NT2/D1 (cell line): ENCODE measurements around the gene FAM72C.
"Not testable (repeated sequence)": the region's sequence is repeated elsewhere in the genome, so short reads cannot be mapped to it uniquely, and the experiment has no call there.

Experiments
- SUZ12 ChIP-seq: IDR thresholded peaks from 2 replicates; pipeline ENCODE4 v1.6.1; 2011; ENCODE audit not compliant: insufficient read length, insufficient read depth; ENCODE audit errors: extremely low read depth
- YY1 ChIP-seq: IDR thresholded peaks from 2 replicates; pipeline ENCODE4 v1.6.1; 2011; ENCODE audit not compliant: insufficient read length, insufficient read depth
- ZNF274 ChIP-seq: IDR thresholded peaks from 2 replicates; pipeline ENCODE4 v1.6.1; 2011; ENCODE audit warnings: mild to moderate bottlenecking, low read depth, low read length

GRCh38 chr1:143942238-143942860 lies 29.4 kb downstream of the FAM72C start:
- not testable (repeated sequence) for TF ChIP-seq ZNF274, SUZ12, YY1
